ENCODE results near the gene PAOX.

The PAOX gene

GRCh38 chr10:133399123-133399601 is 20.1 kb downstream of the PAOX start:
- TF ChIP-seq CTCF (IDR thresholded peaks at IDR 0.05; ENCODE audit: low read depth, low read length) (no peak), EZH2phosphoT487 (IDR thresholded peaks at IDR 0.05; ENCODE audit: low read depth) (no peak)

GRCh38 chr10:133400624-133401424 is 21.8 kb downstream of the PAOX start:
- H3K27ac ChIP-seq (ENCODE audit: low read length), result no peak overlapping the region
- H3K4me3 ChIP-seq (ENCODE audit: low read length), result no peak overlapping the region
- peaks cover 11% of the 10 kb centered on the region for H3K4me1 ChIP-seq (ENCODE audit: low read length)
- H3K9me3 ChIP-seq (ENCODE audit: insufficient read depth, low read length), result no peaks in the 10 kb centered on the region
- H3K4me2 ChIP-seq (ENCODE audit: low read length), result no peak overlapping the region
- no peak overlapping the region for H3K9ac ChIP-seq (ENCODE audit: low read length)
- peaks cover 8% of the 10 kb centered on the region; the same call in 1 of the 2 replicates for H3K79me2 ChIP-seq (ENCODE audit: low read length)
- TF ChIP-seq EZH2phosphoT487 (IDR thresholded peaks at IDR 0.05; ENCODE audit: low read depth) (no peak), CTCF (IDR thresholded peaks at IDR 0.05; ENCODE audit: low read depth, low read length) (no peak)
- H2AFZ ChIP-seq (ENCODE audit: low read depth, low read length), result no peak overlapping the region
- peaks cover 27% of the 10 kb centered on the region for H3K36me3 ChIP-seq (replicated peaks; ENCODE audit: low read depth, low read length)
- no peaks in the 10 kb centered on the region for H3K27me3 ChIP-seq (ENCODE audit: low read depth, low read length)
- peaks cover 8% of the 10 kb centered on the region for H4K20me1 ChIP-seq (ENCODE audit: insufficient read depth, low read length)

More at GRCh38 chr10:133399123-133399601, 20.1 kb downstream of the PAOX start:
- H3K27me3 ChIP-seq (ENCODE audit: low read depth, low read length), result no peaks in the 10 kb centered on the region
- H2AFZ ChIP-seq (ENCODE audit: low read depth, low read length), result no peak overlapping the region
- peaks cover 22% of the 10 kb centered on the region for H3K79me2 ChIP-seq (ENCODE audit: low read length)
- no peaks in the 10 kb centered on the region for H3K9me3 ChIP-seq (ENCODE audit: insufficient read depth, low read length)
- no peak overlapping the region for H3K4me3 ChIP-seq (ENCODE audit: low read length)
- H3K9ac ChIP-seq (ENCODE audit: low read length), result no peak overlapping the region
- no peaks in the 10 kb centered on the region for H4K20me1 ChIP-seq (ENCODE audit: insufficient read depth, low read length)
- peaks cover 19% of the 10 kb centered on the region for H3K36me3 ChIP-seq (replicated peaks; ENCODE audit: low read depth, low read length)
- H3K4me2 ChIP-seq (ENCODE audit: low read length), result no peak overlapping the region
- peaks cover 7% of the 10 kb centered on the region; the same call in 1 of the 2 replicates for H3K4me1 ChIP-seq (ENCODE audit: low read length)
- no peak overlapping the region for H3K27ac ChIP-seq (ENCODE audit: low read length)

- no peak overlapping the region for H3K4me2 ChIP-seq (ENCODE audit: low read length)
- no peaks in the 10 kb centered on the region for H3K9me3 ChIP-seq (ENCODE audit: insufficient read depth, low read length)
- no peak overlapping the region for H2AFZ ChIP-seq (ENCODE audit: low read depth, low read length)
- H3K4me1 ChIP-seq (ENCODE audit: low read length), result peaks cover 15% of the 10 kb centered on the region
- no peak overlapping the region for H3K9ac ChIP-seq (ENCODE audit: low read length)
- H3K27ac ChIP-seq (ENCODE audit: low read length), result no peak overlapping the region
- no peak for TF ChIP-seq EZH2phosphoT487 (IDR thresholded peaks at IDR 0.05; ENCODE audit: low read depth)
- TF ChIP-seq CTCF (IDR thresholded peaks at IDR 0.05; ENCODE audit: low read depth, low read length), result no peak
- peaks cover 12% of the 10 kb centered on the region for H4K20me1 ChIP-seq (ENCODE audit: insufficient read depth, low read length)
- H3K36me3 ChIP-seq (replicated peaks; ENCODE audit: low read depth, low read length), result peaks cover 27% of the 10 kb centered on the region
- H3K4me3 ChIP-seq (ENCODE audit: low read length), result no peak overlapping the region
- H3K27me3 ChIP-seq (ENCODE audit: low read depth, low read length), result no peaks in the 10 kb centered on the region
- peaks cover 7% of the 10 kb centered on the region for H3K79me2 ChIP-seq (ENCODE audit: low read length)
Observed at GRCh38 chr10:133401500-133401899, 22.4 kb downstream of the PAOX start.

- Histone ChIP-seq H3K4me1 (ENCODE audit: low read length) (peaks cover 15% of the 10 kb centered on the region), H3K9ac (ENCODE audit: low read length) (no peak overlapping the region), H3K9me3 (ENCODE audit: insufficient read depth, low read length) (no peaks in the 10 kb centered on the region), H3K4me2 (ENCODE audit: low read length) (no peak overlapping the region), H2AFZ (ENCODE audit: low read depth, low read length) (no peak overlapping the region), H3K4me3 (ENCODE audit: low read length) (no peak overlapping the region), H3K27me3 (ENCODE audit: low read depth, low read length) (no peaks in the 10 kb centered on the region), H4K20me1 (ENCODE audit: insufficient read depth, low read length) (peaks cover 12% of the 10 kb centered on the region), H3K36me3 (replicated peaks; ENCODE audit: low read depth, low read length) (peaks cover 31% of the 10 kb centered on the region), H3K27ac (ENCODE audit: low read length) (no peak overlapping the region), H3K79me2 (ENCODE audit: low read length) (peaks cover 13% of the 10 kb centered on the region)
- no peak for TF ChIP-seq EZH2phosphoT487 (IDR thresholded peaks at IDR 0.05; ENCODE audit: low read depth)
- no peak for TF ChIP-seq CTCF (IDR thresholded peaks at IDR 0.05; ENCODE audit: low read depth, low read length)
Observed at GRCh38 chr10:133401981-133402725, 23.1 kb downstream of the PAOX start.

All from OCI-LY3 (cell line).